ENCODE results near the gene SYT1.
"Not testable (repeated sequence)": the region's sequence is repeated elsewhere in the genome, so short reads cannot be mapped to it uniquely, and the experiment has no call there.

The SYT1 gene

GRCh38 chr12:79415321-79415720, 550.7 kb downstream of the SYT1 start:
- DNase-seq = no peak

GRCh38 chr12:79415746-79416435, 551.3 kb downstream of the SYT1 start:
- DNase-seq = no peak

- no peak for DNase-seq
Observed at GRCh38 chr12:79420146-79420618, 555.6 kb downstream of the SYT1 start.

- DNase-seq = no peak
Observed at GRCh38 chr12:79421236-79421740, 556.7 kb downstream of the SYT1 start.

DNA sequence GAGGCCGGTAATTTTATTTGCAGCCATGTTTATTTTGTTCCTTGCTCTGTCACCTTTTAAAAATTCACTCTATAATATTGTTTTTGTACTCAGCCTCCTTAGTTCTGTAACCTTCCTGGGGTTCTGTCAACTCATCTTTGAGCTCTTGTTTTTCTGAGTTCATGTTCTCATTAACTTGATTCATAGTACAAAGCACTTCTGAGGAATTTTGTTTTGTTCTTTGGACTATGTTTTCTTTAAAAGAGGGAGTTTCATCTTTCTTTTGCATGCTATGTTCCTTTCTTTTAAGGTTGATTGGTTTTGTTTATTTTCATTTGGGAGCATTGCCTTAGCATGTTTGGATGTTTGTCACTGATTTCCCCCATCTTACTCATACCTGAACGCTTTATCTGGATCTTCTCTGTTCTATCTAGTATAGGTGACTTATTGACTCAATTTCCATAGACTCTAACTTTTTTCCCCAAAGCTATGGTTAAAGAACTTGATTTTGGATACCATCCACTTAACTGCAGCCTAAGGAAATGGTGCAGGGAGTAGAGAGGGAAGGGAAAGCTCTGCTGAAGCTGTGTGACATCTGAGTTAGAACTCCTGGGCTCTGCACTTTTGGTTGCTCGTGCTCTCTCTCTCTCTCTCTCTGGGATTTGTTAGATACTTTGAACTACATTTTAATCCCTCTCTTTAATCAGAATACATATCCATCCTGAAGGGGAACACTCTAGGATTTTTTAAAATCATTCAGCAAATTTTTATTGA, 557.7 kb downstream of the SYT1 start:
- no peak for DNase-seq

DNA sequence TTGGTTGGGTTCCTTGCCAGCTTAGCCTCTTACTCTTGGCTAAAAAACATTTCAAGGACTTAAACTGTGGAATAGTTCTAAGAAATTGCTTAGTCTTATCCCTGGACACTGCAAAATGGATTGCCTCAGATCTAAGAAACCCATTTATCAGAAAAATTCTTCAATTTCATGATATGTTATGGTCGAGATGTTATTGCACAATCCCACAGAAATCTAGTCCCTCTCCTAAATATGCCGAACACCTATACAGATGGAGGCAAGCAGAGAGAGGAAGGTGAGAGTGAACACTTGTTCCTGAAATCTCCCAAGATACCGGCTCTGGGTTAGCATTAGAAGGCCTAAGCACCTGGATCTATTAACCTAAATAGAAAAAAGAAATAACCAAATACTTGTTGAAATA, 559.0 kb downstream of the SYT1 start:
- no peak for DNase-seq

GRCh38 chr12:79424109-79424721, 559.6 kb downstream of the SYT1 start:
- DNase-seq = no peak

DNA sequence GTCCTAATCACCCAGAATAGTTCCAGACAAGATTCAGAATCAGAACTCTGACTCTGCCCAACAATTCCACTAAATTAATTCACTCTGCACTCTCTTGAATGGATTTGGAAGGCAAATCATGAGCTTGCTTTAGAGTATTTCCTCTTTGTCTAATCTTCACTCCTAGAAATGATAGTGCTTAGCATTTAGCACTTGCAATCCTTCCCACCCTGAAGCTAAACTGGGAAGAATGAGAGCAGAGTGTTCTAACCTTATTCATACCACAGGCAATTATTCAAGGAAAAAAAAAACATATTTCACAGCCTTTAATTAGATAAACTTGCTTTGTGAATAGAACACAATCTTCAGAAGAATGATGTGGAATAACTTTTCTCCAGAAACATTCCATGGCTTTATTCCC, 561.5 kb downstream of the SYT1 start:
- DNase-seq = no peak

- DNase-seq = not testable (repeated sequence)
Observed at GRCh38 chr12:79426744-79427143, 562.2 kb downstream of the SYT1 start.

- DNase-seq = no peak
Observed at GRCh38 chr12:79433465-79434072, 569.0 kb downstream of the SYT1 start.

GRCh38 chr12:79434561-79434960, 570.0 kb downstream of the SYT1 start:
- DNase-seq = no peak

- no peak for DNase-seq
Observed at GRCh38 chr12:79435742-79436141, 571.2 kb downstream of the SYT1 start.

DNA sequence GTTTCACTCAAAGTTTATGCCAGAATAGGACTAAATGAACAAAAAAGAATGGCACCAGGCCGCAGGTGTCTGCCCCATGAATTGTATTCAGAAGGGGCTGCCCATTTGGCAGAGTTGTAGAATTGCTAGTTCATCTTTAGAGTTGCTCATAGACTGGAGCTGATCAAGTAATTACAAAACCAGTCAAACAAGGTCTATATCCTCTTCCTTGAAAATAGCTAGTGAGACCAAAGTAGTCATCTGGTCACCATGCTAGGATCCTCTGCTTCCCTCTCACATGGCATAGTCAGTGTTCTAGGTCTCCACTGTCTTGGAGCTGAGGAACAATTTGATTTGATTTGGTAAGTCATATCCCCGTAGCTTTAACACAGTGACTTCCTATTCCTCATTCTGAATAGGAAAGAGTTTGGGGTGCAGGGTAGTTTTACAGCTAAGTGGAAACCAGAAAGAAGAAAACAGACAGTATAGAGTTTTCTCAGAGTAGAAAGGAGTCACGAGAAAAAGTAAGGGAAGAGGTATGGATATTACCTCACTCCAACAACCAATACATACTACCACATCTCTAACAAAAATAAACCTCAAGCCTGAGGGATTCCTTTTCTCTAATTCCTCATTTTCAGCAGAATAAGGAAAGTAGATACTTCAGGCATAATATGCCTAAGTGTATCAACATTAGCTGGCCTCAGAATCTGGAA, 574.1 kb downstream of the SYT1 start:
- no peak for DNase-seq

GRCh38 chr12:79439175-79439825, 574.7 kb downstream of the SYT1 start:
- DNase-seq = no peak

DNA sequence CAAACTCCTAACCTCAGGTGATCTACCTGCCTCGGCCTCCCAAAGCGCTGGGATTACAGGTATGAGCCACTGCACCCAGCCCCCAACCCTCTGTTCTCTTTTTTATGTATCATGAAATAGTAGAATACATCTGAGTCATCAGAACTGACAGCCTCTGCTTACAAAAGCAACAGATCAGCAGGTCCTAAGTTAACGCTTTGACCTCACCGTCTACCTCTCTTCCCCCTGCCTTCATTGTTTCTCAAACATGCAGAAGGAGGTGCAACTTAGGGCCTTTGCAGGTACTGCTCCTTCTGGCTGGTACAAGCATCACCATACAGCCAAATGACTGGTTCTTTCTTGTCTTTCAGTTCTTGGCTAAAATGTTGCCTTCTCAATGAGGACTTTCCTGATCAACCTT, 577.0 kb downstream of the SYT1 start:
- DNase-seq = no peak

- DNase-seq = no peak
Observed at GRCh38 chr12:79442396-79442795, 577.8 kb downstream of the SYT1 start.

- no peak for DNase-seq
Observed at GRCh38 chr12:79444089-79444488, 579.5 kb downstream of the SYT1 start.

- no peak for DNase-seq
Observed at GRCh38 chr12:79448816-79449215, 584.2 kb downstream of the SYT1 start.

DNA sequence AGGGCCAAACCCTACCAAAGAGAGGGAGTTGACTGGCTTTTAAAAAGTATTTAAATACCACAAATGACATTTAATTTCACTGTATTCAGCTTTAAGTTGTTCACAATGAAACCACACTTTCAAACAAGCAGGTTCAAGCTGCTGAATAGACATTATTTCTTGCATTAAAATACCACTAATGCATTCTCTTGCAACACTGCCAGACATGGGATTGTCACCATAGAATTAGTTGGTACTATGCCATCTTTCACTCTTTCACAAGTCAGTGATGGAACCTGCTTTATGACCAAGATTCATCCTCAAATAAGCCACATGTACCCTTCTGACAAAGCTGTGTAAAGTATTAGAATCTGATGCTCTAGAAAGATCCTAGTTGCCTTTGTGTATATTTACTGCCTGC, 586.8 kb downstream of the SYT1 start:
- no peak for DNase-seq

GRCh38 chr12:79451978-79452377, 587.4 kb downstream of the SYT1 start:
- DNase-seq = no peak

- DNase-seq = no peak
Observed at GRCh38 chr12:79452906-79453305, 588.3 kb downstream of the SYT1 start.

- no peak for DNase-seq
Observed at GRCh38 chr12:79453820-79454219, 589.2 kb downstream of the SYT1 start.
